ENCODE results near the gene SKIL. TPM values are rescaled to one million over a fixed set of nuclear protein-coding genes. Genes with fewer than 3 reads are reported as not detected.

The SKIL gene
- total RNA-seq, 4 donors from 2014 or later = 26.7 to 45.1 (median 29.4) TPM

DNA sequence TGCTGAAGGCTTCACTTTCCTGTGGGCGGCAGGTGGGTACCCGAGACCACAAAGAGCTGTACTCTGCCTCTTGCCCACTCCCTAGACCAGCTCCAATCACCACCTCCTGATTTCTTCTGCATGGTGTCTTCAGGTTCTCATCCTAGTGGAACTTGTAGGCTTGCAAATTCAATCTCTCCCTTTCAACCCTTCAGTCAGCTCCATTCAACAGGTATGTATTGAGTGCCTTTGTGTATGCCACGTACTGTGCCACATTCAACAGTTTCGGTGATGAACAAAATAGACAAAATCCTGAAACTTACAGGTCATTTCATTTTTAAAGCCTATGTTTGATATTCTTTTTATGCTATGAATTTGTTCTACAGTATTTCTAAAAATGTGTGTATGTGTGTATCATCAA is 55.8 kb downstream of the SKIL start:
- DNase-seq = no peak
- Histone ChIP-seq H3K4me3 (no peak overlapping the region), H3K9me3 (no peaks in the 10 kb centered on the region), H3K4me1 (no peaks in the 10 kb centered on the region), H3K27me3 (peaks cover 11 to 20% (median 13%) of the 10 kb centered on the region in 3 donors), H3K36me3 (no peaks in the 10 kb centered on the region), H3K27ac (no peak overlapping the region)
- in situ Hi-C loops (cut with MboI; ENCODE audit: low sequenced_read_pairs in 4 of 4) = loop anchor here (5.0 to 25.0 kb wide), 6 partner anchors 98 to 402 kb away; no protein-coding TSS in a partner anchor
- ATAC-seq = no peak
- intact Hi-C loops (cut with DNase I; ENCODE audit: low total_unique reads) = loop anchor here (5.0 kb wide), 1 partner anchor 56 kb away; the partner anchor contains the start of gene SKIL
- TF ChIP-seq POLR2A (IDR thresholded peaks at IDR 0.05) = no peak
- TF ChIP-seq, protein P1, sequence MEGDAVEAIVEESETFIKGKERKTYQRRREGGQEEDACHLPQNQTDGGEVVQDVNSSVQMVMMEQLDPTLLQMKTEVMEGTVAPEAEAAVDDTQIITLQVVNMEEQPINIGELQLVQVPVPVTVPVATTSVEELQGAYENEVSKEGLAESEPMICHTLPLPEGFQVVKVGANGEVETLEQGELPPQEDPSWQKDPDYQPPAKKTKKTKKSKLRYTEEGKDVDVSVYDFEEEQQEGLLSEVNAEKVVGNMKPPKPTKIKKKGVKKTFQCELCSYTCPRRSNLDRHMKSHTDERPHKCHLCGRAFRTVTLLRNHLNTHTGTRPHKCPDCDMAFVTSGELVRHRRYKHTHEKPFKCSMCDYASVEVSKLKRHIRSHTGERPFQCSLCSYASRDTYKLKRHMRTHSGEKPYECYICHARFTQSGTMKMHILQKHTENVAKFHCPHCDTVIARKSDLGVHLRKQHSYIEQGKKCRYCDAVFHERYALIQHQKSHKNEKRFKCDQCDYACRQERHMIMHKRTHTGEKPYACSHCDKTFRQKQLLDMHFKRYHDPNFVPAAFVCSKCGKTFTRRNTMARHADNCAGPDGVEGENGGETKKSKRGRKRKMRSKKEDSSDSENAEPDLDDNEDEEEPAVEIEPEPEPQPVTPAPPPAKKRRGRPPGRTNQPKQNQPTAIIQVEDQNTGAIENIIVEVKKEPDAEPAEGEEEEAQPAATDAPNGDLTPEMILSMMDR (IDR thresholded peaks at IDR 0.05 in 4 of 5, conservative IDR thresholded peaks at IDR 0.05 in 1 of 5) = no peak

DNA sequence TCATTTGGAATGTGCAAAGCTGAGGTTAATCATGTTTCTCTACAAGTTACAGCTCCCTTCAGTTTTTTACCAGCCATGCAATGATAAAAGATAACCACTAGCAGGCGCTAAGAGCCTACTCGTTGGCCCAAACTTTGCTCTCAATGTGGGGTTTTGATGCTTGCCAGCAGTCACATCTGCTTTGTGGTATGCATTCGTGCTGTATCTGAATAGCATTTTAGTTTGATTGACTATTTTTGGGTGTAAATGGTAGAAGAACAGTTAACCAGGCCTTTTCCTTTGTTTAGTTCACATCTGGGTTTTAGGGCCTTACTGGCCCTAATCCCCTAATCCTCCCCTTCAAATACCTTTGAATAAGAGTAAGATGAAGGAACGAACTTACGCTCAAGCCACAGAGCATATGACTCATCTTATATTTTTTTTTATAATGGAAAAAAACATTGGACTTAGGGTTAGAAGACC is 56.7 kb downstream of the SKIL start:
- Histone ChIP-seq H3K27me3 (peaks cover 18 to 28% (median 23%) of the 10 kb centered on the region in 3 donors), H3K4me3 (no peak overlapping the region), H3K27ac (no peak overlapping the region), H3K4me1 (peaks cover 0 to 5% of the 10 kb centered on the region in 2 donors), H3K36me3 (no peaks in the 10 kb centered on the region), H3K9me3 (no peaks in the 10 kb centered on the region)
- ATAC-seq (peak in 1 of 2 donors; percentile 36), DNase-seq (no peak)
- in situ Hi-C loops (cut with MboI; ENCODE audit: low sequenced_read_pairs in 4 of 4) = loop anchor here (5.0 to 25.0 kb wide), 6 partner anchors 99 to 401 kb away; no protein-coding TSS in a partner anchor
- intact Hi-C loops (cut with DNase I; ENCODE audit: low total_unique reads) = loop anchor here (1.0 to 5.0 kb wide), 3 partner anchors 57 to 277 kb away; partner anchors contain the start of gene SKIL
- TF ChIP-seq POLR2A (IDR thresholded peaks at IDR 0.05) = no peak
- TF ChIP-seq, protein P1 (IDR thresholded peaks at IDR 0.05 in 4 of 5, conservative IDR thresholded peaks at IDR 0.05 in 1 of 5) = peak; percentile 50 to 82 (median 63)

DNA sequence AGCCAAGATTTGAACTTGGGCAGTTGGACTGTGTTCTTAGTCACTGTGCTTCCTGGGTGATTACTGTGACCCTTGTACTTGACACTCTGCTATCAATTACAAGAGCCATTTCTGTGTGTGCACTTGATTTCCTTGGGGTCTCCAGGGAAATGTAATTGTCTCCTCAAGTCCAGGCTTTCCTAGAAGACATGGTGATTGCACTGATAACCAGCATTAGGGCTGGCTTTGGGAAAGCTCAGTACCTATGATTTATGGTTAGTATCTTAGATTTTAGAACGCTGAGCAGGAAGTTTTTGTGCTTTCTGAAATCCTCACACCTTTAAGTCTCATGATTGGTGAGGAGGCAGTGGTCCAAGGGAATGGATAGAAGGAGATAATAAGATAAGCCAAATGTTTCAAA is 59.6 kb downstream of the SKIL start:
- Histone ChIP-seq H3K27me3 (peaks cover 27 to 36% (median 31%) of the 10 kb centered on the region in 3 donors), H3K36me3 (no peaks in the 10 kb centered on the region), H3K4me1 (peaks cover 0 to 9% of the 10 kb centered on the region in 2 donors), H3K4me3 (no peak overlapping the region), H3K27ac (no peak overlapping the region), H3K9me3 (no peaks in the 10 kb centered on the region)
- in situ Hi-C loops (cut with MboI; ENCODE audit: low sequenced_read_pairs in 4 of 4) = loop anchor here (10.0 to 25.0 kb wide), 4 partner anchors 102 to 398 kb away; no protein-coding TSS in a partner anchor
- TF ChIP-seq, protein P1 (IDR thresholded peaks at IDR 0.05 in 4 of 5, conservative IDR thresholded peaks at IDR 0.05 in 1 of 5) = no peak
- no peak for TF ChIP-seq POLR2A (IDR thresholded peaks at IDR 0.05)
- DNase-seq (no peak), ATAC-seq (no peak)
- intact Hi-C loops (cut with DNase I; ENCODE audit: low total_unique reads) = no loop called here

DNA sequence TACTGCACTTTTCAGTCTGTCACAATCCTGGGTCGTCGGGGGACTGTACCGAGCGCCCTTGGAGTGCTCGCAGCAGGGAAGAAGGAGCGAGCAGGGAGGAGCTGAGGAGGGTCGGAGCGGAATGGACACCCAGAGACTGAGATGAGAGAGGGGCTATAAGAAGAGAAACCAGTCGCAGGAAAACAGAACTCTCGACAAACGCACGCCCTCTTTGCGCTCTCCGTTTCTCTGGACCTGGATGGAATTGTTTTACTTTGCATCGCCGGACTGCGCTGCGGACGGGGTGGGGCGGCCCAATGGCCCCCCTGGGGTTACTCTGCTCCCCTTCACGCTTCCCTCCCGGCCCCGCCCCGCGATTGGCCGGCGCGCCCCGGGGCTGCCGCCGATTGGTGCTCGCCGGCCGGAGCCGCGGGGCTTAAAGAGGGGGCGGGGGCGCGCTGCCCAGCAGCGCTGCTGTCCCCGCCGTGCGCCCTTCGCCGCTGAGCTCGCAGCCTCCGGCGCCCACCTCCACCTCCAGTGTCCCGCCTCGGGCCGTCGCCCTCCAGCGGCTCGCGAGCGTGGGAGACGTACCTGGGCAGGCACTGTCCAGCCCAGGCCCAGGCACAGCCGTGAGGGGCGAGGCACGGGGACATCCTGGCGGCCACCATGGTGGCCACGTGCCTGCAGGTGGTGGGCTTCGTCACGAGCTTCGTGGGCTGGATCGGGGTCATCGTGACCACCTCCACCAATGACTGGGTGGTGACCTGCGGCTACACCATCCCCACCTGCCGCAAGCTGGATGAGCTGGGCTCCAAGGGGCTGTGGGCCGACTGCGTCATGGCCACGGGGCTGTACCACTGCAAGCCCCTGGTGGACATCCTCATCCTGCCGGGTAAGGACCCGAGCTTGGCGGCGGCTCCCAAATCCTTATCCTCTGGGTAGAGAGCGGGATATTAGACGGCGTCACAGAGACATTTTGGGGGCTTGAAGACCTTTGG is 61.2 kb downstream of the SKIL start, which contains the start of gene CLDN11:
Gene CLDN11 (plus strand): TSS at position 447 of the 977 bp plus-strand sequence. CDS start 199 bp downstream, at position 646.
- ATAC-seq (no peak), DNase-seq (no peak)
- TF ChIP-seq POLR2A (IDR thresholded peaks at IDR 0.05) = peak in 1 of 2 donors; percentile 42
- TF ChIP-seq, protein P1 (IDR thresholded peaks at IDR 0.05 in 4 of 5, conservative IDR thresholded peaks at IDR 0.05 in 1 of 5) = no peak
- peak within 1 kb of the TSS; percentile 31 to 64 (median 52) for H3K4me3 ChIP-seq
- intact Hi-C loops (cut with DNase I; ENCODE audit: low total_unique reads) (no loop called here), in situ Hi-C loops (cut with MboI; ENCODE audit: low sequenced_read_pairs in 4 of 4) (loop anchor here (10.0 to 25.0 kb wide), 4 partner anchors 104 to 396 kb away; no protein-coding TSS in a partner anchor)
- no peaks in the 10 kb centered on the region for H3K9me3 ChIP-seq
- H3K27ac ChIP-seq = peak within 1 kb of the TSS in 1 of 4 donors; percentile 0
- no peaks in the 10 kb centered on the region for H3K36me3 ChIP-seq
- H3K4me1 ChIP-seq = peaks cover 0 to 9% of the 10 kb centered on the region in 2 donors
- peaks cover 27 to 36% (median 31%) of the 10 kb centered on the region in 3 donors for H3K27me3 ChIP-seq
